Measurements from ENCODE around the gene MTHFD2.
"Not testable (repeated sequence)": the region's sequence is repeated elsewhere in the genome, so short reads cannot be mapped to it uniquely, and the experiment has no call there.

MTHFD2 gene

GRCh38 chr2:74198023-74198460 lies 373 bp upstream of the MTHFD2 start:
- no peak for DNase-seq

- DNase-seq, result no peak
Measured at GRCh38 chr2:74199275-74199701, 873 bp downstream of the MTHFD2 start.

GRCh38 chr2:74199871-74200305 lies 1.5 kb downstream of the MTHFD2 start:
- DNase-seq, result no peak

- DNase-seq, result no peak
Measured at GRCh38 chr2:74201196-74201595, 2.8 kb downstream of the MTHFD2 start.

- no peak for DNase-seq
Measured at GRCh38 chr2:74201596-74201995, 3.2 kb downstream of the MTHFD2 start.

- no peak for DNase-seq
Measured at GRCh38 chr2:74204436-74204835, 6.0 kb downstream of the MTHFD2 start.

GRCh38 chr2:74205113-74205512 lies 6.7 kb downstream of the MTHFD2 start:
- DNase-seq, result no peak

GRCh38 chr2:74205596-74205995 lies 7.2 kb downstream of the MTHFD2 start:
- DNase-seq, result peak; percentile 18

GRCh38 chr2:74206180-74206688 lies 7.8 kb downstream of the MTHFD2 start:
- no peak for DNase-seq

- DNase-seq, result no peak
Measured at GRCh38 chr2:74212702-74213410, 14.4 kb downstream of the MTHFD2 start.

- not testable (repeated sequence) for DNase-seq
Measured at GRCh38 chr2:74215771-74216170, 17.4 kb downstream of the MTHFD2 start.

GRCh38 chr2:74216642-74217041 lies 18.2 kb downstream of the MTHFD2 start:
- DNase-seq, result no peak

GRCh38 chr2:74219846-74220486 lies 21.6 kb downstream of the MTHFD2 start:
- no peak for DNase-seq

GRCh38 chr2:74221091-74221490 lies 22.7 kb downstream of the MTHFD2 start:
- no peak for DNase-seq

- no peak for DNase-seq
Measured at GRCh38 chr2:74221604-74222299, 23.3 kb downstream of the MTHFD2 start.

- no peak for DNase-seq
Measured at GRCh38 chr2:74222300-74222650, 23.9 kb downstream of the MTHFD2 start.

- no peak for DNase-seq
Measured at GRCh38 chr2:74223941-74224770, 25.7 kb downstream of the MTHFD2 start.

- no peak for DNase-seq
Measured at GRCh38 chr2:74225698-74226459, 27.5 kb downstream of the MTHFD2 start.

- no peak for DNase-seq
Measured at GRCh38 chr2:74226648-74227213, 28.3 kb downstream of the MTHFD2 start.

GRCh38 chr2:74227646-74228045 lies 29.2 kb downstream of the MTHFD2 start:
- no peak for DNase-seq

GRCh38 chr2:74228772-74229171 lies 30.4 kb downstream of the MTHFD2 start:
- DNase-seq, result no peak

GRCh38 chr2:74229865-74230264 lies 31.4 kb downstream of the MTHFD2 start:
- DNase-seq, result not testable (repeated sequence)
